Measurements from ENCODE around the gene ATP1B1.

The ATP1B1 gene

DNA sequence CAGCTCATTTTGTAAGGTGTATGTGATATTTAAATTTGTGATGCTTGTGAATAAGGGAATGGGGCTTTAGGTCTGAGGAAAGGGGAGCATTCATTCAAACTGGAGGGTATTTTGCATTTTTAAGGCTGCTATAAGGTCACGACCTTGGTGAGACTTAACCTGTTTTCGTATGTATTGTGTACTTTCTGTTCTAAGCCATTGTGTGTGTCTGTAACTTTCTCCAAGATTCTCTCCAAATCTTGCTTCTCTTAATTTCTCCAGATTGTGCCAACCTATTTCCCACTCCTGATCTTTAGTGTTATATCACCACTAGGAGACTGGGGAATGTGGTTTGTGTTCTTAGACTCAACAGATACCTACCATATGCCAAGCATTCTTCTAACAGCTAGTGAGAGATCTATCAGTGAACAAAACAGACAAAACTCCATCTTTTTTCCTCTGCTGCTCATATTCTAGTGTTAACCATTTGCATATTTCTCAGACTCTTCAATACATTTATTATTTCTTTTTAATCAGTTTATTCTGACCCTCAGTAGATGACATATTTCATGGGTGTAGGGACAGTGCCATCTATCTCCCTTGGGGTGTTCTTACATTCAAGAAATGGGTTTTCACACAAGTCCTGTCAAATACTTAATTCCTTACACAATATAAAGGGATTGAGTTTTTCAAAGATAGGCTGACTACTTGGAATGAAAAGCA, 27.5 kb downstream of the ATP1B1 start:
- Histone ChIP-seq H3K27ac (no peak overlapping the region), H3K4me2 (no peak overlapping the region), H3K36me3 (no peaks in the 10 kb centered on the region), H4K20me1 (no peaks in the 10 kb centered on the region), H3K4me1 (peaks cover 18% of the 10 kb centered on the region), H3K27me3 (no peaks in the 10 kb centered on the region), H3K4me3 (no peak overlapping the region), H3K9ac (no peak overlapping the region), H3K9me3 (no peaks in the 10 kb centered on the region)
- TF ChIP-seq Cebpa-rat (IDR thresholded peaks at IDR 0.05) = no peak

DNA sequence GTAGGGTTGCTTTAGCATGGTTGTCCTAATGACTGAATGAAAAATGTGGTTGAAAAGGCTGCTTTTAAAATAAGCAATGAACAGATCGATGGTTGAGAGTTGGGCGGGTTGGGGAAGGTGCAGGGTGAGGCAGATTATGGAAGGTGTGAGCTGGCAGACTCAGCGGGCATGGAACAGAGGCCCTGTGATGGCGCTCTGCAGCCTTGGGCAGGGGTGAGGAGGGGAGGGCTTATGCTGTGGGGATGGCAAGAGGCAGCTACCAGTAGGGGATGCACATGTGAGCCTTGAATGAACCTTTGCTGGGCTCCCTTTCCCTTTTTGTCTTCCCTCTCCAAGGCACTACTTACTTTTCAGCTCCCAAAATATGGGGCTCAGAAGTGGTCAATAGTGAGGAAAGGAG, 30.9 kb downstream of the ATP1B1 start:
- Histone ChIP-seq H4K20me1 (no peaks in the 10 kb centered on the region), H3K36me3 (no peaks in the 10 kb centered on the region), H3K27ac (no peak overlapping the region), H3K27me3 (no peaks in the 10 kb centered on the region), H3K9me3 (no peaks in the 10 kb centered on the region), H3K4me1 (no peaks in the 10 kb centered on the region), H3K4me2 (no peak overlapping the region), H3K4me3 (no peak overlapping the region), H3K9ac (no peak overlapping the region)
- no peak for TF ChIP-seq Cebpa-rat (IDR thresholded peaks at IDR 0.05)

DNA sequence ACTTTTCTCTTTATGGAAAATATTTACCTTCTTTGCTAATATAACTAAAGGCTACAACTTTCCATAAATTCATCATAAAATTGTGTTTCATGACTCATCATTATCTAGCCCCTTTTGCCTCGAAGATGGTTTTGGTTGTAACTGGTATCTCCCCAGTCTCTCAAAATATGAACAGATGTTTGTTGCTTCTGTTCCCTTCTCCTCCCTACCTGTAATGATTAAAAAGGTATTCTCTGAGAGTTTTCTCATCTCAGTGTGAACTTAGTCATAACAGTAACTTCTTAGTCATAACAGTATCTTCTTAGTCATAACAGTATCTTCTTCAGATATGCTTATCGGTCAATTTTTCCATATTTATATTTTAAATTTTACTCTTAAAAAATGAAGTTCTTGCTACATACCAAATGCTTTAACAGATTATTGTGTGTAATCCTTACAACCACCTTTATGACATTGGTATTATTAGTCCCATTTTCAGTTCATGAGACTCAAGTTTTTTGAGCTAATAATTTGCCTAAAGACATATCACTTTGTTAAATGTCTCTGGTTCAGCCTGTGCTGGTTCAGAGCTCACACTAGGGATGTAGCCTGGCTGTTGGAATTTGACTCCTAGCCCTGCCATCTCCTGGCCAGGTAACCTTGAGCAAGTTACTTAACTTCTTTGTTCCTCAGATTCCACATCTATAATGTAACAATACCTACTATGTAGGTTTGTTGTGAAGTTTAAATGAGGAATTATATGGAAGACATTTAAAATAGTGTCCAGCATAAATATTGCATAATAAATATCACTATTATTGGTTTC, 32.6 kb downstream of the ATP1B1 start:
- Histone ChIP-seq H3K27me3 (no peaks in the 10 kb centered on the region), H3K4me1 (no peaks in the 10 kb centered on the region), H3K9ac (no peak overlapping the region), H3K36me3 (no peaks in the 10 kb centered on the region), H3K4me2 (no peak overlapping the region), H3K9me3 (no peaks in the 10 kb centered on the region), H3K27ac (no peak overlapping the region), H3K4me3 (no peak overlapping the region), H4K20me1 (no peaks in the 10 kb centered on the region)
- no peak for TF ChIP-seq Cebpa-rat (IDR thresholded peaks at IDR 0.05)

DNA sequence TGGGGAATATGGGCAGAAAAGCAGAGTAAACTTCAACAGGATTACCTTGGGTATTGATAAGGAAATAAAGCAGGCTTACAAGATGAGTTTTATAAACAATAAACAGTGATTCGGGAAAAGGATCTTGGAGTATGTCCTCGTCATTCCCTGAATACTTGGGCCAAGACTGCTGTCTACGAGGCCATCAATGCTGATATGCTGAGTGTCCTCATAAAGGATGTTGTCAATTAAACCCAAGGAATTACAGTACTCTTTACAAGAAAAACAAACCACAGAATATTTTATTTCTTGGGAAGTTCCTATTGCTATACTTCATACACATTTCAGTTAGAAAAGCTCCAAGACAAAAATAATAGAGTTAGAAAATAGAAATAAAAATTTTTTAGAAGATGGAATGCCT, 34.9 kb downstream of the ATP1B1 start:
- Histone ChIP-seq H3K4me1 (no peaks in the 10 kb centered on the region), H3K4me3 (no peak overlapping the region), H3K9ac (no peak overlapping the region), H3K4me2 (no peak overlapping the region), H3K27ac (no peak overlapping the region), H3K9me3 (no peaks in the 10 kb centered on the region), H4K20me1 (no peaks in the 10 kb centered on the region), H3K36me3 (no peaks in the 10 kb centered on the region), H3K27me3 (no peaks in the 10 kb centered on the region)
- TF ChIP-seq Cebpa-rat (IDR thresholded peaks at IDR 0.05) = no peak

DNA sequence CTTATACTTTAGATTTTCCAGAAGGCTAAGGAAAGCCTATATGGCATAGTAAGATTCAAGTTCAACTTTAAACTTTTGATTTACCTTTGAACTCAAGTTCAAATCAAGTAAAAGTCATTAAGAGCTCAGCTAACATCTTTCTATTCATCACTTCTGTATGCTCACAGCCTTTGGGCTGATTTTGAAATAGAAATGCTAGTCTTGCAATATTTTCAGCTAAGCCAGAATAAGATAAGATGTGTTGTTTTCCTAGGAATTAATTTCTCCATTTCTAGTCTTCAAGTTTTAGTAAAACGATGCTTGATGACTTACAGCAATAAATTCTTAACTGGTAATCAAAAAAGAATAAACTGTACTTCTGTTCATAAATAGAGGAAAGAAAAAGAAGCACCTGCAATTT, 35.6 kb downstream of the ATP1B1 start:
- no peak overlapping the region for H3K9ac ChIP-seq
- no peak overlapping the region for H3K4me2 ChIP-seq
- H3K9me3 ChIP-seq = no peaks in the 10 kb centered on the region
- H3K27ac ChIP-seq = no peak overlapping the region
- H3K36me3 ChIP-seq = no peaks in the 10 kb centered on the region
- H3K4me3 ChIP-seq = no peak overlapping the region
- no peaks in the 10 kb centered on the region for H3K27me3 ChIP-seq
- TF ChIP-seq Cebpa-rat (IDR thresholded peaks at IDR 0.05) = no peak
- no peaks in the 10 kb centered on the region for H3K4me1 ChIP-seq
- H4K20me1 ChIP-seq = no peaks in the 10 kb centered on the region

DNA sequence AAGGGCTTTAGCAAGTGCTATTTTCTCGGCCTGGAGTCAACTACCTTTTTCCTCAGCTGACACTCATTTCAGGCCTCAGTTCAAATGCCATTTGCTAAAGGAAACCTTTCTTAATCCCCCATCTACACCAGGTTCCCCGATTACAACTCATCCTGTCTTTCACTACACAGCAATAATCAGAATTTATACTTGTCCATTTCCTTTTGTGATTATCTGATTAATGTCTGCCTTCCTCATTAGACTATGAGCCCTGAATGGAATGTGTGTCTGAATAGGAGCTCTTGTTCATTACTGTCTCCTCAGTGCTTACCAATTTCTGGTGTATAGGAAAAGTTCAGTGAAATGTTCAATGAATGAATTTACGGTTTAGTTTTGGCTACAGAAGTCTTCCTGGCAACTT, 36.9 kb downstream of the ATP1B1 start:
- Histone ChIP-seq H3K4me2 (no peak overlapping the region), H3K9me3 (no peaks in the 10 kb centered on the region), H3K4me1 (no peaks in the 10 kb centered on the region), H3K27me3 (no peaks in the 10 kb centered on the region), H3K4me3 (no peak overlapping the region), H3K27ac (no peak overlapping the region), H3K36me3 (no peaks in the 10 kb centered on the region), H4K20me1 (no peaks in the 10 kb centered on the region), H3K9ac (no peak overlapping the region)
- no peak for TF ChIP-seq Cebpa-rat (IDR thresholded peaks at IDR 0.05)

DNA sequence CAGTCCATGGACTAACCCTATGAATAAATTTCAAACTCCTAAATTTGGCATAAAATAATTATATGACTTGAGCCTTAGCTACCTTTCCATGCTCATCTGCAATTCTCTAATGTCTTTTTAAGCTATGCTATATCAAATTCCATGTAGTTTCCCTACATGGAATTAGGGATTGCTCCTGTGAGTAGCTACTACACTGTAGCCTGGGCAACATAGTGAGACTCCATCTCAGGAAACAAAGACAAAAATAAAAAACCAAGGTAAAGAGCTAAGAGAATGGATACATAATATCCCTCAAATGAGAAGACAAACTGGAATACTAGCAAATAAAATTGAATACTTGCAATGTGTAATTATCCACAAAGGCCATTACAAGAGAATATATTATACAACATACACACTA, 37.5 kb downstream of the ATP1B1 start:
- Histone ChIP-seq H4K20me1 (no peaks in the 10 kb centered on the region), H3K4me3 (no peak overlapping the region), H3K9me3 (no peaks in the 10 kb centered on the region), H3K9ac (no peak overlapping the region), H3K4me1 (no peaks in the 10 kb centered on the region), H3K36me3 (no peaks in the 10 kb centered on the region), H3K27me3 (no peaks in the 10 kb centered on the region), H3K4me2 (no peak overlapping the region), H3K27ac (no peak overlapping the region)
- no peak for TF ChIP-seq Cebpa-rat (IDR thresholded peaks at IDR 0.05)

DNA sequence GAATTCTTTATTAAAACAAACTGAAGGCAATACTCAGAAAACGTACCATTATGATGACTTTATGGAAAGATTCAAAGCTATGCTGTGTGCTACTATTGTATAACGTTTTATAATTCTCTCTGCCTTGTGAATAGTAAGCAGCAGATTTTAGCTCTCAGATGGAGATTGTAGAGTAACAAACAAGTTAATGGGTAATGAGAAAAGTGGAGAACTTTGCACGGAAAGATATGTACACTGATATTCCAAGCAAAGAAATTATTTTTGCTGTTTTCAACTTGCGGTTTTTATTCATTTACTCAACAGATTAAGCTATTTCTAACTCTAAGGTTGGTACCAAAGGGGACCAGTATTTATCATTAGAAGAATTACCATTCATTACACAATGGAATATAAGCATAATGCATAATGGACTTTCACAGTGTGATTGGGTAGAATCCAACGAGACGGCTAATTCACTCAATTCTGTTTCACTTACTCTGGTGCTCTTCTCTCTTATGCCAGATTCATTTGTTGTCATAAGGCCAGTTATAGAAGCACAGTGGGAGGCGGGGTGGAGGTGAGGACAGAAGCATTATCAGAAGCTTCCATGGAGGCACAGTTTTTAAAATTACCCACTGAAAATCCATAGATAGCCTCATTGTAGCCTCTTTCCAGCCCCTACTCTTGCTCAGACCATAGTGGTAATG, 38.6 kb downstream of the ATP1B1 start:
- Histone ChIP-seq H3K9ac (no peak overlapping the region), H3K4me3 (no peak overlapping the region), H3K27me3 (no peaks in the 10 kb centered on the region), H3K4me1 (no peaks in the 10 kb centered on the region), H3K36me3 (no peaks in the 10 kb centered on the region), H3K9me3 (no peaks in the 10 kb centered on the region), H4K20me1 (no peaks in the 10 kb centered on the region), H3K27ac (no peak overlapping the region), H3K4me2 (no peak overlapping the region)
- TF ChIP-seq Cebpa-rat (IDR thresholded peaks at IDR 0.05) = no peak

DNA sequence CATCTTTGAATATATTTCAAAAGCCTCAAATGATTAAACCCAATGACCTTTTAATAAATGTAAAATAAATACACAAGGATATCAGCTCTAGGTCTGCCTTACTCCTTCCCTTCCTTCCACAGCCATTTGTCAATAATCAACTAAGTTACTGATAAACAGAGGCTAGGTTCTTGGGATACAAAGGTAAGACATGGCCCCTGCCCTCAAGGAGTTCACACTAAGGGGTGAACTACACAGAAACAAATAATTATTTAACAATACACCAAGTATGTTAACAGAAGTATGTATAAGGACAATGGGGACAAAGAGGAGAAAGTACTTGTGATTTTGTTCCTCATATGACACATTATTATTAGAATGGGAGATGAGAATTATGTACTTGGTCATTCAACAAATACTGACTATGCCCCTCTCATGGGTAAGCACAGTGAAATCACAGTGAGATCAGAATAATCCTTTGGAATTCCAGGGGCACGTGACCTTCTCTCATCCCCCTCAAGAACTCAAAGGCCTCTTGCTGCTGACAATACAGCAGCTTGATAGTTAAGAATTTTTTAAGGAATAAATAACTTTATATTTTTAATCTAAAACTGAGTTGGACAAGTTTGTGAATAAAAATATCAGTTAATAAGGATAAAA, 40.2 kb downstream of the ATP1B1 start:
- H3K4me2 ChIP-seq = no peak overlapping the region
- TF ChIP-seq Cebpa-rat (IDR thresholded peaks at IDR 0.05) = no peak
- no peak overlapping the region for H3K9ac ChIP-seq
- H3K36me3 ChIP-seq = no peaks in the 10 kb centered on the region
- no peaks in the 10 kb centered on the region for H3K27me3 ChIP-seq
- no peaks in the 10 kb centered on the region for H4K20me1 ChIP-seq
- H3K9me3 ChIP-seq = no peaks in the 10 kb centered on the region
- H3K4me1 ChIP-seq = no peaks in the 10 kb centered on the region
- H3K27ac ChIP-seq = no peak overlapping the region
- H3K4me3 ChIP-seq = no peak overlapping the region

Measured in BLaER1 (cell line).